ENCODE data around the gene GLI2.

Gene GLI2

GRCh38 chr2:120715353-120715752, 20.3 kb upstream of the GLI2 start:
- no peak for DNase-seq

- DNase-seq: no peak
Observed at GRCh38 chr2:120715941-120716340, 19.7 kb upstream of the GLI2 start.

DNA sequence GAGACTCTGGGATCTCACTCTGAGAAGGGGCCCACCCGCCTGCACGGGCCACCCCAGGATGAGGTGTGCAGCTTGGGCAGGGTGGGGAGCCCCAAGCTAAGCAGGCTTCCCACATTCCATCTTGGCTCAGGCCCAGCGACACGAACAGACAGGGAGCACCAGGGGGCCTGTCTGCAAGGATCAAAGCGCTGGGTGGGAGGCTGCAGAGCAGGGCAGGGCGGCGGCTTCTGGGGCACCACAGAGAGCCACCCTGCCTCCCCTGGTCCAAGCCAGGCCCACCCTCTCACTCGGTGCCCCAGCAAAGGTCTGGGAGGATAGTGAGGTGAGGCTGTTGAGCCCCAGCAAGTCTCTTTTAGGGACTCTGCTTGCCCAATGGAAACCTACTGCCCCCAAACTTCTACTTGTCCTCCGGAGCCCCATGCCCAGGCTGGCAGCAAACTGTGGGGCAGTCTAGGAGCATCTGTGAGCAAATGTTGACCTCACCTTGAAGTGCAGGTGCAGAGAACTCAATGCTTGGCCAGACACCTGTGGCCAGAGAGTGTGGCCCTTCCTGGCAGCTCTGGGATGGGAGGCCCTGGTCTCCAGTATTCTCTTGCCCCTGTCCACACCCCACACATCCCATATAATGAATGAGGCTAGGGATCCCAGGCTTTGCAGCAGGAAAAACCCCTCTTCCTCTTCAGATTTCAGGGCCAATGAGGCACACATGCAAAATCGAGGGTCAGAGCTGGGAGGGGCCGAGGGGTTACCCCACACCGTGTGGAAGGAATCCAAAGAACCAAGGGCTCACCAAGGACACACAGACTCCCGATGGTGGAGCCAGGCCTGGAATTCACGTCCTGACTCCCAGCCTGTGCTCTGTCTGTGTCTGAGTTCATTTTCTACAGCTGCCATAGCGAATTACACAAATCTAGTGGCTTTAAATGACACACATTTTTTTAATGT, 18.8 kb upstream of the GLI2 start:
- DNase-seq: no peak

GRCh38 chr2:120719491-120719890, 16.2 kb upstream of the GLI2 start:
- DNase-seq: no peak

- DNase-seq: no peak
Observed at GRCh38 chr2:120720231-120720630, 15.4 kb upstream of the GLI2 start.

DNA sequence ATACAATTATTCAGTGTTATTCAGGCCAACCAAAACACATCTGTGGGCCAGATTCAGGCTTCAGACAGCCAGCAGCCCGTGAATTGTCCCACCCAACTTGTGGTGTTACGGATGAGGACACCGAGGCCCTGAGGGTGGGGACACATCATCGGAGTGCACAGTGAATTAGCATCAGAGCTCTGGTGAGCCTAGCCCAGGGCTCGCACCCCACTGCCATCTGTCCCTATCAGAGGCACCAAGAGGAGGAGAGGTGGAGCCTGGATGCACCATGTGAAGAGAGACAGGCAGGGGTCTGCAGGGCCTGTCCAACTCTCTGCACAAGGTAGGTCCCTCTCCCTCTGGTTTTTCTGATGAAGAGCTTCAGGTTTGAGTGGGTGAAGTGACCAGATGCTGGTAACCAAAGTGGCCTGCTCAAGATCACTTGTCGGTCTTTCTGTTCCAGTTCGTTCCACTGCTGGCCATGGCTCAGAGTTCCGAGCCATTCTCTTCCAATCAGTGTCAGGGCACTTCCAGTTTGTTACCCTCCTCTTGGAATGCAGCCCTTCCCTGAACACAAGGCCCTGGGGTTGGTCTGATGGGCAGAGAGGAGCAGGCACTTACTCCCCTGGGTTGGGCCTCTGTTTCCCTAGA, 14.8 kb upstream of the GLI2 start:
- no peak for DNase-seq

GRCh38 chr2:120722246-120722567, 13.5 kb upstream of the GLI2 start:
- DNase-seq: no peak

GRCh38 chr2:120722568-120723421, 12.9 kb upstream of the GLI2 start:
- no peak for DNase-seq

- no peak for DNase-seq
Observed at GRCh38 chr2:120726245-120726644, 9.4 kb upstream of the GLI2 start.

GRCh38 chr2:120729406-120730399, 6.0 kb upstream of the GLI2 start:
- DNase-seq: no peak

- DNase-seq: no peak
Observed at GRCh38 chr2:120731175-120731574, 4.5 kb upstream of the GLI2 start.

- DNase-seq: no peak
Observed at GRCh38 chr2:120732506-120733237, 3.0 kb upstream of the GLI2 start.

DNA sequence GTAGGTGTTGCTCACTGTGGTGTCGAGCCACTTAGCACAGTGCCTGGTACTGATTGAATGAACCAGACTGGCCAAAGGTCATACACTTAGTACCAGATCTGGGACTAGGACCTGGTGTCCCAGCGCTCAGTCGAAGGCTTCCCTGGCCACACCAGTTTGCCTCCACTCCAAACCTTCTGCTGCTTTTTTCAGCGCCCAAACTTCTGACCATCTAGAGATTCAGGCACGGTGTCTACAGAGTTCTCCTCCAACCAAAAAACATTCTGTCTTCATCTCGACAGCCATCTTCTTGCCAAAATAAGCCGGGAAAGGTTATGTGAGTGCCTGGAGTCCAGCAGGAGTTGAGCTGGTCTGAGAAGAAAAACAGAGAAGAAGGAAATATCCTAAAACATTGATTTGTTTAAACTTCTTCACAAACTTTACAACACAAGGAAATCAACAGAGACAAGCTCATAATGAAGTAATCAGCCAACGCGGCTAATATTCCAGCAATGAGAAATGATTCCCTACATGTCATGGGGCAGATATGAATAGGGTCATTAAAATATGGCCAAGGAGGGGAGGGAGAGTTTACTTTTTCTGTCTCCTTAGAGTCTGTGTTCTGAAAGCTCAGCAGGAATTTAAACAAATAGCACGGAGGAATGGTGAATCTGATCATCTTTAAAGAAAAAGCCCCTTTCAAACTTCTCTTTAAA, 2.3 kb upstream of the GLI2 start:
- no peak for DNase-seq

DNA sequence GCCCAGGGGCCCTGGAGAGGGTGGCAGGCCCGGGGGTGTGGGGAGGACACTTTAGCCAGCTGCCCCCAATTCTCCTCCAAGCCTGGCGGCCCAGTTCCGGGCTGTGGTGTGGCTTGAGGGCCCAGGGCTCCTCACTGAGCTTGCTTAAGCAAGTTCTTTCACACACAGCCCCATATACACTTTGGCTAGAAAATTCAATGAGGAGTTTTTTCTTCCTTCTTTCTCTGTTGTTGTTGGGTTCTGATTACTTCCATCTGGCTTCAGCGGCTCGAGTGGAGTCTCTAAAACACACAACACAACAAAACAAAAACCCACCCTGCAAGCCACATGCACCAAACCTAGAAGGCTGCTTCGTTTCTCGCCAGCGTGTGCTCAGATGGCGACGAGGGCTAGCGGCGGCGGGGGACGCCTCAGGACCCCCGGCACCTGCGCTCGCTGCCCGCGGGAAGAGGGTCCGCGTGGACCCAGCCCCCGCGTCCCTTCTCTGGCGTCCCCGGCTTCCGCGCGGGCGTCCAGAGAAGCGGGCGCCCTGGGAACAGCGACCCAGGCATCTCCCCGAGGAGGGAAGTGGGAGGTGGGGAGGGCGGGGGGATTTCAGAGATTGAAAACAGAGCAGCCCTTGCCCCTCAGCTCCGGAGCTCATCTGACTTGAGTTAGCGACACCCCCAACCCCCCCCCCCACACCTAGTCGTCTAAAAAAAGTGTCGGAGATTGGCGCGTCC, 577 bp upstream of the GLI2 start:
- no peak for DNase-seq

- DNase-seq: no peak
Observed at GRCh38 chr2:120736202-120736623, 545 bp downstream of the GLI2 start.

- no peak for DNase-seq
Observed at GRCh38 chr2:120736624-120737339, 1.1 kb downstream of the GLI2 start.

- no peak for DNase-seq
Observed at GRCh38 chr2:120737340-120738101, 1.9 kb downstream of the GLI2 start.

DNA sequence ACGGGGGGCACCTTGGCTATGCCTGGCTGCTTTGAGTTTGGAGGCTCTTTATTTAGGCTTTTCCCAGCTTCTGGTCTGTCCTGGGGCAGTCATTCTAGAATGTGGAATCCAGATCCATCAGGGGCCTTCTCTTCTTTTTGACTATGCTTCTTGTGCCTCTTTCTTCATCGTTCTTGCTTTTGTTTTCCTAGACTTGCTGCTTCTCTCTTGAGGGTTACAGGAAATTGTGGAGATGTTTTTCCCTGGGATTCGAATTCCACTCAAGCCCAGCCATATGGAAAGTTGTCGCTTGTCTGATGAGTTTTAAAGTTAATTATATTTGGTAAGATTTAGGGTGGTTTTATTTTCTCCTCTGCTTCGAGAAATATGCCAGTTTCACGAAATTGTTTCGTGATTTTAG, 2.4 kb downstream of the GLI2 start:
- no peak for DNase-seq
